ENCODE measurements around the gene INA. TPM values are rescaled to one million over a fixed set of nuclear protein-coding genes. Genes with fewer than 3 reads are reported as not detected.

INA gene
- 1 to 10 TPM in 2 of 4 donors, under 1 TPM in 1, not detected in 1; 0.54 to 4.1 (median 1.2) TPM for polyA plus RNA-seq
- long read RNA-seq, donor 1, transcript INA-201 (3 exons, 3,231 nt): major isoform, 9 of 9 reads
- long read RNA-seq, donor 1, partial matches to known transcripts: 0 of 9 reads
- long read RNA-seq, donor 1, other reads (novel, unspliced or antisense): 0 of 9 reads
- long read RNA-seq, donor 2: 0 reads
- long read RNA-seq, donor 3, partial matches to known transcripts: 0 of 3 reads
- long read RNA-seq, donor 3, other reads (novel, unspliced or antisense): 0 of 3 reads
- long read RNA-seq, donor 4: 0 reads
- long read RNA-seq, donor 5: 0 reads
- long read RNA-seq, donor 6, partial matches to known transcripts: 0 of 2 reads
- long read RNA-seq, donor 6, other reads (novel, unspliced or antisense): 0 of 2 reads
- long read RNA-seq, donor 7: 0 reads
- long read RNA-seq, donor 8: 0 reads
- long read RNA-seq, donor 9, partial matches to known transcripts: 0 of 2 reads
- long read RNA-seq, donor 9, other reads (novel, unspliced or antisense): 0 of 2 reads
- long read RNA-seq, donor 10, transcript INA-201 (3 exons, 3,231 nt): major isoform, 25 of 49 reads
- long read RNA-seq, donor 10, partial matches to known transcripts: 24 of 49 reads
- long read RNA-seq, donor 10, other reads (novel, unspliced or antisense): 0 of 49 reads

DNA sequence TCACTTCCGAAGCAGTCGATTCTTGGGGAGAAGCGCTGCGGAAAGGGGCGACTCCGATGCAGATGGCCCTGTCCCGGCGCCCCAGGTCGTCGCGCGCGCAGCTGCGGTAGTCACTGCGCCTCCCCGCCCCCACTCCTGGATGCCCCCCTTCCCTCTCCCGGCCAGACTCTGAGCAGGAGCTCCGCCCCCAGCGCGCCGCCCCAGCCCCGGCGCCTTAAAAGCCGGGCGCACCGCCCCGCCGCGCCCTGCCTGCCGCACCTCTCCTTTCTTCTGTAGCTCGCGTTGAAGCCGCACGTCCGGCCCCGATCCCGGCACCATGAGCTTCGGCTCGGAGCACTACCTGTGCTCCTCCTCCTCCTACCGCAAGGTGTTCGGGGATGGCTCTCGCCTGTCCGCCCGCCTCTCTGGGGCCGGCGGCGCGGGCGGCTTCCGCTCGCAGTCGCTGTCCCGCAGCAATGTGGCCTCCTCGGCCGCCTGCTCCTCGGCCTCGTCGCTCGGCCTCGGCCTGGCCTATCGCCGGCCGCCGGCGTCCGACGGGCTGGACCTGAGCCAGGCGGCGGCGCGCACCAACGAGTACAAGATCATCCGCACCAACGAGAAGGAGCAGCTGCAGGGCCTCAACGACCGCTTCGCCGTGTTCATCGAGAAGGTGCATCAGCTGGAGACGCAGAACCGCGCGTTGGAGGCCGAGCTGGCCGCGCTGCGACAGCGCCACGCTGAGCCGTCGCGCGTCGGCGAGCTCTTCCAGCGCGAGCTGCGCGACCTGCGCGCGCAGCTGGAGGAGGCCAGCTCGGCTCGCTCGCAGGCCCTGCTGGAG is at the start of gene INA:
Gene INA, plus strand, starts transcription at position 243 of the 817 bp plus-strand sequence. Its CDS starts 74 bp downstream, at position 317.
- H3K4me1 ChIP-seq (ENCODE audit: control insufficient read depth in 3 of 3, insufficient read depth in 2 of 3, low read depth in 1 of 3, low read length in 2 of 3): peaks cover 0 to 4% (median 0%) of the 10 kb centered on the region in 3 donors
- no peak within 1 kb of the TSS for H3K27ac ChIP-seq (ENCODE audit: low read depth in 1 of 3, low read length in 2 of 3)
- FAIRE-seq (no peak), DNase-seq (peak in 1 of 2 donors; percentile 42)
- H3K36me3 ChIP-seq (ENCODE audit: control insufficient read depth in 3 of 3, insufficient read depth in 2 of 3, low read depth in 1 of 3, low read length in 3 of 3): no peaks in the 10 kb centered on the region
- WGBS, 3 donors: 1 to 3% (median 3%) methylated on average over 91 to 105 of the region's 105 CpGs
- H3K4me3 ChIP-seq (ENCODE audit: low read depth in 1 of 3, low read length in 3 of 3): peak within 1 kb of the TSS in 2 of 3 donors; percentile 9 to 17
- H3K27me3 ChIP-seq (ENCODE audit: control insufficient read depth in 3 of 3, insufficient read depth in 3 of 3, low read length in 3 of 3): peaks cover 21 to 60% (median 28%) of the 10 kb centered on the region in 3 donors
- H3K9me3 ChIP-seq (ENCODE audit: control insufficient read depth in 2 of 2, insufficient read depth in 1 of 2, low read depth in 1 of 2, low read length in 1 of 2): peaks cover 0 to 10% of the 10 kb centered on the region in 2 donors

DNA sequence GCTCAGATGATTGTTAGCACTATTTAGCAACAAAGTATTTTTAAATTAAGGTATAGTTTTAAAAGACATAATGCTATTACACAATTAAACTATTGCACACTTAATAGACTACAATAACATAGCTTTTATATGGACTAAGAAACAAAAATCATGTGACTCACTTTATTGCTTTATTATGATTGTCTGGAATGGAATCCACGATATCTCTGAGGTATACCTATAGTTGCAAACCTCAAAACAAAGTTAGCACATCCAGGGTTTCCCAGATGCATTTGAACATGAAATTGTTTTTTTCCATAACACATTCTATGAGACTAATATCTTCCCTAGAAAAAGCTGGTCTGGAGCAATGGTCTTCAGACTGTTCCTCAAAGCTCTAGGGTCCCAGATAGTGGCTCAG is 49.5 kb upstream of the INA start:
- Histone ChIP-seq H3K27me3 (ENCODE audit: control insufficient read depth in 3 of 3, insufficient read depth in 3 of 3, low read length in 3 of 3) (no peaks in the 10 kb centered on the region), H3K4me3 (ENCODE audit: low read depth in 1 of 3, low read length in 3 of 3) (no peak overlapping the region), H3K27ac (ENCODE audit: low read depth in 1 of 3, low read length in 2 of 3) (peak overlapping the region in 2 of 3 donors; percentile 25 to 64), H3K36me3 (ENCODE audit: control insufficient read depth in 3 of 3, insufficient read depth in 2 of 3, low read depth in 1 of 3, low read length in 3 of 3) (no peaks in the 10 kb centered on the region), H3K4me1 (ENCODE audit: control insufficient read depth in 3 of 3, insufficient read depth in 2 of 3, low read depth in 1 of 3, low read length in 2 of 3) (peaks cover 0 to 38% (median 3%) of the 10 kb centered on the region in 3 donors), H3K9me3 (ENCODE audit: control insufficient read depth in 2 of 2, insufficient read depth in 1 of 2, low read depth in 1 of 2, low read length in 1 of 2) (peaks cover 2 to 20% of the 10 kb centered on the region in 2 donors)
- DNase-seq (peak; percentile 41 to 66), FAIRE-seq (no peak)
- 13 to 69% (median 32%) methylated on average over 1 of the region's 1 CpG for WGBS, 3 donors

GRCh38 chr10:103231047-103231551 is 45.8 kb upstream of the INA start:
- FAIRE-seq (no peak), DNase-seq (peak; percentile 73 to 77)
- H3K36me3 ChIP-seq (ENCODE audit: control insufficient read depth in 3 of 3, insufficient read depth in 2 of 3, low read depth in 1 of 3, low read length in 3 of 3): no peaks in the 10 kb centered on the region
- no peak overlapping the region for H3K4me3 ChIP-seq (ENCODE audit: low read depth in 1 of 3, low read length in 3 of 3)
- no peaks in the 10 kb centered on the region for H3K27me3 ChIP-seq (ENCODE audit: control insufficient read depth in 3 of 3, insufficient read depth in 3 of 3, low read length in 3 of 3)
- 20 to 48% (median 42%) methylated on average over 4 of the region's 4 CpGs for WGBS, 3 donors
- H3K9me3 ChIP-seq (ENCODE audit: control insufficient read depth in 2 of 2, insufficient read depth in 1 of 2, low read depth in 1 of 2, low read length in 1 of 2): no peaks in the 10 kb centered on the region
- peak overlapping the region in 2 of 3 donors; percentile 45 to 96 for H3K27ac ChIP-seq (ENCODE audit: low read depth in 1 of 3, low read length in 2 of 3)
- peaks cover 0 to 38% (median 3%) of the 10 kb centered on the region in 3 donors for H3K4me1 ChIP-seq (ENCODE audit: control insufficient read depth in 3 of 3, insufficient read depth in 2 of 3, low read depth in 1 of 3, low read length in 2 of 3)

DNA sequence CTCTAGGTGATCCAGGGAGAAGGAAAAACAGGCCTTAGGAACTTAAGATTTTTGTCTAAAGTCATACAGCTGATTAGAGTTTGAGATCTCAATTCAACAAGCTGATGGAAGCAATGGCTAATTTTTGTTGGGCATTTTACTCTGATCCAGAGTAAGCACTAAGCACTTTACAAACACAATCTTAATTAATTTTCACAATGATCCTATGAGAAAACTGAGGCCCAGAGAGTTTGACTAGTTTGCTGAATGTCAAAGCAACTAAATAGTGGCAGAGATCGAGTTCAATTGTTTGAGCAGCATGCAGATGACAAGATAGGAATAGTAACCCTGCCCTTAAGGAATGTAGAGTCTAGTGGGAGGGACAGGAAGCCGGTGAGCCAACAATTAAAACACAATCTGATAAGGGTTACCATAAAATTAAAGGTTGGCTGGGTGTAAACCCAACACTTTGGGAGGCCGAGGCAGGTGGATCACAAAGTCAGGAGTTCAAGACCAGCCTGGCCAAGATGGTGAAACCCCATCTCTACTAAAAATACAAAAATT is 44.7 kb upstream of the INA start:
- Histone ChIP-seq H3K4me1 (ENCODE audit: control insufficient read depth in 3 of 3, insufficient read depth in 2 of 3, low read depth in 1 of 3, low read length in 2 of 3) (peaks cover 0 to 31% (median 3%) of the 10 kb centered on the region in 3 donors), H3K4me3 (ENCODE audit: low read depth in 1 of 3, low read length in 3 of 3) (no peak overlapping the region), H3K36me3 (ENCODE audit: control insufficient read depth in 3 of 3, insufficient read depth in 2 of 3, low read depth in 1 of 3, low read length in 3 of 3) (no peaks in the 10 kb centered on the region), H3K9me3 (ENCODE audit: control insufficient read depth in 2 of 2, insufficient read depth in 1 of 2, low read depth in 1 of 2, low read length in 1 of 2) (no peaks in the 10 kb centered on the region), H3K27ac (ENCODE audit: low read depth in 1 of 3, low read length in 2 of 3) (peak overlapping the region in 1 of 3 donors; percentile 96), H3K27me3 (ENCODE audit: control insufficient read depth in 3 of 3, insufficient read depth in 3 of 3, low read length in 3 of 3) (no peaks in the 10 kb centered on the region)
- FAIRE-seq (no peak), DNase-seq (peak; percentile 25 to 49)
- WGBS, 3 donors: 27 to 63% (median 41%) methylated on average over 3 of the region's 3 CpGs

DNA sequence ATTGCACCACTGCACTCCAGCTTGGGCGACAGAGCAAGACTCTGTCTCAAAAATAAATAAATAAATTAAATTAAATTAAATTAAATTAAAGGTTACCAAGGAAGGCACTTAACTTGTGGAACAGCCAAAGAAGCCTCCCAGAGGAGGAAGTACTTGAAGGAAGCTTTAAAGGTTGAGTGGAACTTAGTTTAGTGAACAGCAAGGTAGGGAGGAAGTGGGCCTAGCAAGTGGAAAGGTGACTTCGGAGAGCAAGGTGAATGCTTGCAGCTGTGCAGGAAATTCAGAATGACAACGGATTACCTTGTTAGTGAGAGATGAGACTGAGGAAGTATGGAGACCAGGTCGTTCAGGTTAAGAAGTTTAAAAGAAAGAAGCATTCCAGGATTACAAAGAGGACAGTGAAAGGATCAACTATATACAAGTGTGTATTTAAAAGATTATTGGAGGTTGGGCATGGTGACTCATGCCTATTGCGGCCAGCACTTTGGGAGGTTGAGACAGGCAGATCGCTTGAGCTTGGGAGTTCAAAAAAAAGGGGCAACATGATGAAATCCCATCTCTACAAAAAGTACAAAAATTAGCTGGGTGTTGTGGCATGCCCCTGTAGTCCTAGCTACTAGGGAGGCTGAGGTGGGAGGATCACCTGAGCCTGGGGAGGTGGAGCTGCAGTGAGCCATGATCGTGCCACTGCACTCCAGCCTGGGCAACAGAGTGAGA is 44.0 kb upstream of the INA start:
- H3K4me1 ChIP-seq (ENCODE audit: control insufficient read depth in 3 of 3, insufficient read depth in 2 of 3, low read depth in 1 of 3, low read length in 2 of 3): peaks cover 0 to 27% (median 3%) of the 10 kb centered on the region in 3 donors
- DNase-seq (no peak), FAIRE-seq (no peak)
- no peaks in the 10 kb centered on the region for H3K9me3 ChIP-seq (ENCODE audit: control insufficient read depth in 2 of 2, insufficient read depth in 1 of 2, low read depth in 1 of 2, low read length in 1 of 2)
- no peaks in the 10 kb centered on the region for H3K27me3 ChIP-seq (ENCODE audit: control insufficient read depth in 3 of 3, insufficient read depth in 3 of 3, low read length in 3 of 3)
- H3K36me3 ChIP-seq (ENCODE audit: control insufficient read depth in 3 of 3, insufficient read depth in 2 of 3, low read depth in 1 of 3, low read length in 3 of 3): no peaks in the 10 kb centered on the region
- no peak overlapping the region for H3K27ac ChIP-seq (ENCODE audit: low read depth in 1 of 3, low read length in 2 of 3)
- H3K4me3 ChIP-seq (ENCODE audit: low read depth in 1 of 3, low read length in 3 of 3): no peak overlapping the region
- WGBS, 3 donors: 76 to 84% (median 83%) methylated on average over 7 of the region's 7 CpGs

GRCh38 chr10:103235775-103236174 is 41.2 kb upstream of the INA start:
- H3K9me3 ChIP-seq (ENCODE audit: control insufficient read depth in 2 of 2, insufficient read depth in 1 of 2, low read depth in 1 of 2, low read length in 1 of 2): no peaks in the 10 kb centered on the region
- H3K36me3 ChIP-seq (ENCODE audit: control insufficient read depth in 3 of 3, insufficient read depth in 2 of 3, low read depth in 1 of 3, low read length in 3 of 3): no peaks in the 10 kb centered on the region
- H3K27ac ChIP-seq (ENCODE audit: low read depth in 1 of 3, low read length in 2 of 3): no peak overlapping the region
- no peaks in the 10 kb centered on the region for H3K27me3 ChIP-seq (ENCODE audit: control insufficient read depth in 3 of 3, insufficient read depth in 3 of 3, low read length in 3 of 3)
- H3K4me1 ChIP-seq (ENCODE audit: control insufficient read depth in 3 of 3, insufficient read depth in 2 of 3, low read depth in 1 of 3, low read length in 2 of 3): peaks cover 0 to 38% (median 2%) of the 10 kb centered on the region in 3 donors
- H3K4me3 ChIP-seq (ENCODE audit: low read depth in 1 of 3, low read length in 3 of 3): no peak overlapping the region
- DNase-seq (no peak), FAIRE-seq (no peak)
- WGBS, 3 donors: 93 to 97% (median 96%) methylated on average over 2 of the region's 2 CpGs

- FAIRE-seq (no peak), DNase-seq (peak; percentile 81 to 90)
- no peaks in the 10 kb centered on the region for H3K27me3 ChIP-seq (ENCODE audit: control insufficient read depth in 3 of 3, insufficient read depth in 3 of 3, low read length in 3 of 3)
- no peak overlapping the region for H3K4me3 ChIP-seq (ENCODE audit: low read depth in 1 of 3, low read length in 3 of 3)
- H3K9me3 ChIP-seq (ENCODE audit: control insufficient read depth in 2 of 2, insufficient read depth in 1 of 2, low read depth in 1 of 2, low read length in 1 of 2): no peaks in the 10 kb centered on the region
- whole genome bisulfite sequencing, 3 donors: 54 to 68% (median 66%) methylated on average over 11 of the region's 11 CpGs
- H3K36me3 ChIP-seq (ENCODE audit: control insufficient read depth in 3 of 3, insufficient read depth in 2 of 3, low read depth in 1 of 3, low read length in 3 of 3): no peaks in the 10 kb centered on the region
- peak overlapping the region; percentile 0 to 92 (median 90) for H3K27ac ChIP-seq (ENCODE audit: low read depth in 1 of 3, low read length in 2 of 3)
- peaks cover 0 to 34% (median 2%) of the 10 kb centered on the region in 3 donors for H3K4me1 ChIP-seq (ENCODE audit: control insufficient read depth in 3 of 3, insufficient read depth in 2 of 3, low read depth in 1 of 3, low read length in 2 of 3)
These were observed 38.3 kb upstream of the INA start for GRCh38 chr10:103238506-103239252.

Data from small intestine (tissue), 16 donors.